Esophagus muscularis mucosa (tissue), 4 donors: Measurements from ENCODE around the gene ZNF763. TPM values are rescaled to one million over a fixed set of nuclear protein-coding genes. Genes with fewer than 3 reads are reported as not detected.

Experiments
- DNase-seq: peaks from one replicate; pipeline ENCODE4 v3.0.0-alpha.2; 2017; ENCODE audit errors: extremely low spot score
- H3K27ac ChIP-seq, 4 donors: fragments of 200-600 bp; sonication (generic); replicated peaks in 1 of 4; 1 replicate in 3 of 4; 2 replicates in 1 of 4; pipeline ENCODE4 v1.5.1; 2016 to 2019; ENCODE audit warnings: mild to moderate bottlenecking in 1 of 4
- H3K27me3 ChIP-seq, 4 donors: fragments of 200-600 bp; sonication (generic); one replicate each; pipeline versions ENCODE4 v1.5.1 to v1.6.0; 2016 to 2019
- H3K36me3 ChIP-seq, 4 donors: fragments of 200-600 bp; sonication (generic); one replicate each; pipeline ENCODE4 v1.5.1; 2016 to 2019
- H3K4me1 ChIP-seq, 4 donors: fragments of 200-600 bp; sonication (generic); one replicate each; pipeline ENCODE4 v1.5.1; 2016 to 2019
- H3K4me3 ChIP-seq, 4 donors: fragments of 200-600 bp; sonication (generic); 1 replicate in 2 of 4; 2 replicates in 2 of 4; pipeline ENCODE4 v1.5.1; 2016 to 2019; ENCODE audit warnings: mild to moderate bottlenecking in 4 of 4, moderate library complexity in 1 of 4
- H3K9me3 ChIP-seq, 4 donors: fragments of 200-600 bp; sonication (generic); 1 replicate in 3 of 4; 2 replicates in 1 of 4; pipeline ENCODE4 v1.5.1; 2016 to 2019
- CTCF ChIP-seq, 3 experiments: fragments of 200-600 bp in 2 of 3; fragments of 450-650 bp in 1 of 3; sonication (generic) in 2 of 3; IDR thresholded peaks; one replicate each; pipeline ENCODE4 v1.5.1; 2017 to 2019; ENCODE audit warnings: antibody characterized with exemption in 3 of 3, mild to moderate bottlenecking in 2 of 3, moderate library complexity in 1 of 3
- EP300 ChIP-seq: sonication (generic); formaldehyde crosslinking; IDR thresholded peaks from one replicate; pipeline ENCODE4 v1.6.1; 2017; ENCODE audit warnings: antibody characterized with exemption
- POLR2A ChIP-seq: fragments of 450-650 bp; IDR thresholded peaks from one replicate; pipeline ENCODE4 v1.6.1; 2017; ENCODE audit warnings: antibody characterized with exemption, moderate library complexity, mild to moderate bottlenecking, low read depth
- POLR2AphosphoS5 ChIP-seq, 2 donors: sonication (generic); formaldehyde crosslinking; IDR thresholded peaks; one replicate each; pipeline ENCODE4 v1.6.1; 2017; ENCODE audit warnings: antibody characterized with exemption in 2 of 2
- WGBS: methylation state at CpG from one replicate; pipeline ENCODE4 v1.1.5; 2018; 5-methylcytosine and 5-hydroxymethylcytosine counted together
- intact Hi-C: fragments of 100-400 bp; cut with DNase I; formaldehyde crosslinking; loops from one replicate; pipeline ENCODE4 v1.15.1; 2023
- total RNA-seq, 4 donors: library from RNA; depleted of rRNA; stranded (reverse); fragments of >200 nt; gene quantifications; one replicate each; pipeline versions ENCODE4 v1.1.0 to v1.2.1, GENCODE V29; 2016

Gene ZNF763
- total RNA-seq, 4 donors from 2014 or later = 3.3 to 7.5 (median 4.8) TPM

- Histone ChIP-seq H3K4me3 (no peak overlapping the region), H3K27me3 (no peaks in the 10 kb centered on the region), H3K4me1 (no peaks in the 10 kb centered on the region), H3K36me3 (peaks cover 22 to 31% (median 29%) of the 10 kb centered on the region in 4 donors), H3K27ac (no peak overlapping the region), H3K9me3 (peaks cover 10 to 46% (median 37%) of the 10 kb centered on the region in 4 donors)
- no peak for DNase-seq
- WGBS = 86% methylated on average over 4 of the region's 4 CpGs
- TF ChIP-seq POLR2A = no peak
- no peak for TF ChIP-seq CTCF (IDR thresholded peaks at IDR 0.05)
- TF ChIP-seq EP300 = no peak
- no peak for TF ChIP-seq POLR2AphosphoS5 (IDR thresholded peaks at IDR 0.05)
- intact Hi-C loops = no loop called here
These were observed 14.7 kb downstream of the ZNF763 start for GRCh38 chr19:11979527-11979926.

- H3K27me3 ChIP-seq = no peaks in the 10 kb centered on the region
- WGBS = 98% methylated on average over 4 of the region's 4 CpGs
- H3K36me3 ChIP-seq = peaks cover 19 to 23% (median 22%) of the 10 kb centered on the region in 4 donors
- no peak for DNase-seq
- no peak for TF ChIP-seq POLR2AphosphoS5 (IDR thresholded peaks at IDR 0.05)
- no peak for TF ChIP-seq POLR2A
- no peak for TF ChIP-seq CTCF (IDR thresholded peaks at IDR 0.05)
- TF ChIP-seq EP300 = no peak
- no peak overlapping the region for H3K27ac ChIP-seq
- peaks cover 10 to 44% (median 37%) of the 10 kb centered on the region in 4 donors for H3K9me3 ChIP-seq
- no peak overlapping the region for H3K4me3 ChIP-seq
- intact Hi-C loops = no loop called here
- H3K4me1 ChIP-seq = peaks cover 0 to 6% (median 0%) of the 10 kb centered on the region in 4 donors
These were observed 17.7 kb downstream of the ZNF763 start for GRCh38 chr19:11982526-11982925.

- 32% methylated on average over 5 of the region's 5 CpGs for WGBS
- H3K9me3 ChIP-seq = peaks cover 0 to 20% (median 16%) of the 10 kb centered on the region in 4 donors
- H3K36me3 ChIP-seq = peaks cover 0 to 7% (median 0%) of the 10 kb centered on the region in 4 donors
- no peaks in the 10 kb centered on the region for H3K27me3 ChIP-seq
- TF ChIP-seq CTCF (IDR thresholded peaks at IDR 0.05) (no peak), POLR2A (no peak), EP300 (no peak), POLR2AphosphoS5 (IDR thresholded peaks at IDR 0.05) (no peak)
- H3K4me3 ChIP-seq = no peak overlapping the region
- intact Hi-C loops = loop anchor here (5.0 kb wide), 1 partner anchor 188 kb away; the partner anchor contains the start of gene ZNF491
- no peak for DNase-seq
- no peak overlapping the region for H3K27ac ChIP-seq
- peaks cover 0 to 19% (median 10%) of the 10 kb centered on the region in 4 donors for H3K4me1 ChIP-seq
These were observed 20.1 kb downstream of the ZNF763 start for GRCh38 chr19:11984986-11985385.

GRCh38 chr19:11986754-11987153 is 21.9 kb downstream of the ZNF763 start:
- H3K27ac ChIP-seq = no peak overlapping the region
- H3K36me3 ChIP-seq = peaks cover 0 to 7% (median 0%) of the 10 kb centered on the region in 4 donors
- DNase-seq = no peak
- no peak overlapping the region for H3K4me3 ChIP-seq
- no peak for TF ChIP-seq CTCF (IDR thresholded peaks at IDR 0.05)
- H3K27me3 ChIP-seq = no peaks in the 10 kb centered on the region
- H3K4me1 ChIP-seq = peaks cover 0 to 27% (median 12%) of the 10 kb centered on the region in 4 donors
- H3K9me3 ChIP-seq = peaks cover 0 to 3% (median 1%) of the 10 kb centered on the region in 4 donors
- intact Hi-C loops = loop anchor here (5.0 kb wide), 1 partner anchor 189 kb away; the partner anchor contains the start of gene ZNF491
- 91% methylated on average over 17 of the region's 17 CpGs for WGBS
